PC-3 (cell line): Measurements from ENCODE around the gene METAP1D. TPM values are rescaled to one million over a fixed set of nuclear protein-coding genes. Genes with fewer than 3 reads are reported as not detected.

ENCODE experiments used
- ATAC-seq: fragments of 200-7000 bp; cut with Tn5 transposase; 2 replicates; pipeline ENCODE4 v1.9.1; 2020; ENCODE audit warnings: mild to moderate bottlenecking, moderate library complexity
- BruUV-seq: library from RNA; stranded (reverse); fragments of 400-500 nt; replicated peaks from 2 replicates; lab custom pipeline; 2021; lab: Mats Ljungman, UMichigan
- CTCF ChIA-PET: fragments of 300-600 bp; sonication (Branson Sonifier 250); formaldehyde crosslinking; loops from one replicate; lab custom pipeline; 2022; ENCODE audit warnings: antibody characterized with exemption; lab: Charles Lee
- POLR2A ChIA-PET: fragments of 300-600 bp; sonication (Branson Sonifier 250); formaldehyde crosslinking; loops from one replicate; lab custom pipeline; 2022; ENCODE audit warnings: antibody characterized with exemption; ENCODE audit not compliant: unreplicated experiment; lab: Charles Lee
- DNase-seq: peaks from one replicate; pipeline ENCODE4 v3.0.0-alpha.2; 2015
- H2AFZ ChIP-seq: fragments of 300-600 bp; sonication (generic); 2 replicates; pipeline ENCODE4 v1.6.0; 2016; ENCODE audit warnings: antibody characterized with exemption, low read length
- H3F3A ChIP-seq: fragments of 300-600 bp; sonication (generic); one replicate; pipeline ENCODE4 v1.6.0; 2017; ENCODE audit warnings: antibody characterized with exemption, low read length, control low read depth, mild to moderate bottlenecking; ENCODE audit not compliant: unreplicated experiment
- H3K27ac ChIP-seq: fragments of 300-600 bp; sonication (generic); 2 replicates; pipeline ENCODE4 v1.5.1; 2016; ENCODE audit warnings: mild to moderate bottlenecking, low read length
- H3K27me3 ChIP-seq: fragments of 300-600 bp; sonication (generic); 2 replicates; pipeline ENCODE4 v1.6.1; 2016; ENCODE audit warnings: low read length, mixed read lengths
- H3K36me3 ChIP-seq: fragments of 300-600 bp; sonication (generic); 2 replicates; pipeline ENCODE4 v1.6.1; 2016; ENCODE audit warnings: low read depth, mixed run types, low read length, mixed read lengths
- H3K4me1 ChIP-seq: fragments of 300-600 bp; sonication (generic); 2 replicates; pipeline ENCODE4 v1.5.1; 2016; ENCODE audit warnings: low read length; ENCODE audit not compliant: insufficient read depth
- H3K4me2 ChIP-seq: fragments of 300-600 bp; sonication (generic); 2 replicates; pipeline ENCODE4 v1.6.0; 2016; ENCODE audit warnings: low read length
- H3K4me3 ChIP-seq: fragments of 300-600 bp; sonication (generic); 2 replicates; pipeline ENCODE4 v1.5.1; 2016; ENCODE audit warnings: mild to moderate bottlenecking, low read length, mixed read lengths
- H3K79me2 ChIP-seq: fragments of 300-600 bp; sonication (generic); 2 replicates; pipeline ENCODE4 v1.6.1; 2017; ENCODE audit warnings: low read length, mixed read lengths
- H3K9ac ChIP-seq: fragments of 300-600 bp; sonication (generic); 2 replicates; pipeline ENCODE4 v1.6.0; 2016; ENCODE audit warnings: mild to moderate bottlenecking, low read length
- H3K9me2 ChIP-seq: fragments of 300-600 bp; sonication (generic); replicated peaks from 2 replicates; pipeline ENCODE4 v1.6.1; 2016; ENCODE audit warnings: mixed run types, low read length, mixed read lengths
- H3K9me3 ChIP-seq: fragments of 300-600 bp; sonication (generic); 2 replicates; pipeline ENCODE4 v1.6.1; 2016; ENCODE audit warnings: low read length, mixed read lengths
- H4K20me1 ChIP-seq: fragments of 300-600 bp; sonication (generic); 2 replicates; pipeline ENCODE4 v1.6.1; 2016; ENCODE audit warnings: low read length, mixed read lengths
- CTCF ChIP-seq: fragments of 300-600 bp; sonication (generic); conservative IDR thresholded peaks from 2 replicates; pipeline ENCODE4 v1.5.1; 2017; ENCODE audit warnings: antibody characterized with exemption, low read depth, mild to moderate bottlenecking, low read length
- EZH2 ChIP-seq: fragments of 300-600 bp; sonication (generic); IDR thresholded peaks from one replicate; pipeline ENCODE4 v1.6.1; 2017; ENCODE audit warnings: antibody characterized with exemption, mild to moderate bottlenecking, low read length; ENCODE audit not compliant: unreplicated experiment
- EZH2phosphoT487 ChIP-seq: fragments of 300-600 bp; sonication (generic); IDR thresholded peaks from 2 replicates; pipeline ENCODE4 v1.6.1; 2018; ENCODE audit warnings: mild to moderate bottlenecking, antibody characterized with exemption, low read length, borderline replicate concordance
- intact Hi-C: fragments of 100-400 bp; cut with micrococcal nuclease; formaldehyde crosslinking; loops from 2 replicates; pipeline ENCODE4 v1.9.0; 2023
- total RNA-seq: library from RNA; depleted of rRNA; stranded (reverse); fragments of >200 nt; gene quantifications from 2 replicates; pipeline ENCODE4 v1.2.3, GENCODE V29; 2014

Gene METAP1D
- total RNA-seq, 1 experiment from 2014 or later = 12.0 TPM

GRCh38 chr2:172062402-172063004 lies 62.8 kb downstream of the METAP1D start:
- no peak overlapping the region for H3K4me3 ChIP-seq
- H3K9me3 ChIP-seq = no peaks in the 10 kb centered on the region
- DNase-seq (no peak), ATAC-seq (no peak)
- TF ChIP-seq EZH2 (no peak), EZH2phosphoT487 (no peak), CTCF (no peak)
- intact Hi-C loops = no loop called here
- no peak overlapping the region for H3K4me2 ChIP-seq
- H2AFZ ChIP-seq = no peak overlapping the region
- no peaks in the 10 kb centered on the region for H4K20me1 ChIP-seq
- POLR2A ChIA-PET = interaction anchor here (0.6 kb wide), 1 partner anchor 84 kb away, joined by 3 read pairs; no protein-coding TSS in a partner anchor
- no peak overlapping the region for H3K9ac ChIP-seq
- CTCF ChIA-PET = no interaction called here
- no peaks in the 10 kb centered on the region for H3K9me2 ChIP-seq
- H3K27ac ChIP-seq = no peak overlapping the region
- no TSS peak for BruUV-seq
- no peaks in the 10 kb centered on the region for H3K27me3 ChIP-seq
- no peaks in the 10 kb centered on the region for H3K36me3 ChIP-seq
- H3F3A ChIP-seq = no peaks in the 10 kb centered on the region
- no peaks in the 10 kb centered on the region for H3K79me2 ChIP-seq
- H3K4me1 ChIP-seq = no peaks in the 10 kb centered on the region

GRCh38 chr2:172063446-172063845 lies 63.7 kb downstream of the METAP1D start:
- Histone ChIP-seq H3K9me2 (no peaks in the 10 kb centered on the region), H3K36me3 (no peaks in the 10 kb centered on the region), H3K9me3 (no peaks in the 10 kb centered on the region), H3K79me2 (no peaks in the 10 kb centered on the region), H3K4me1 (no peaks in the 10 kb centered on the region), H3K27ac (no peak overlapping the region), H3K27me3 (no peaks in the 10 kb centered on the region), H3K4me2 (no peak overlapping the region), H4K20me1 (no peaks in the 10 kb centered on the region), H3K9ac (no peak overlapping the region), H3K4me3 (no peak overlapping the region), H3F3A (no peaks in the 10 kb centered on the region), H2AFZ (no peak overlapping the region)
- TF ChIP-seq EZH2phosphoT487 = no peak
- TF ChIP-seq EZH2 = no peak
- no peak for TF ChIP-seq CTCF
- no peak for ATAC-seq
- ChIA-PET CTCF (no interaction called here), POLR2A (interaction anchor here (0.6 kb wide), 1 partner anchor 85 kb away, joined by 3 read pairs; no protein-coding TSS in a partner anchor)
- intact Hi-C loops = no loop called here
- no TSS peak for BruUV-seq
- DNase-seq = no peak

GRCh38 chr2:172065111-172065510 lies 65.4 kb downstream of the METAP1D start:
- H3F3A ChIP-seq = no peaks in the 10 kb centered on the region
- CTCF ChIA-PET = no interaction called here
- no peaks in the 10 kb centered on the region for H3K79me2 ChIP-seq
- H3K9ac ChIP-seq = no peak overlapping the region
- no peaks in the 10 kb centered on the region for H3K9me3 ChIP-seq
- no peaks in the 10 kb centered on the region for H3K36me3 ChIP-seq
- BruUV-seq = no TSS peak
- intact Hi-C loops = no loop called here
- no peak overlapping the region for H2AFZ ChIP-seq
- POLR2A ChIA-PET = no interaction called here
- no peaks in the 10 kb centered on the region for H3K9me2 ChIP-seq
- no peaks in the 10 kb centered on the region for H3K27me3 ChIP-seq
- no peaks in the 10 kb centered on the region for H3K4me1 ChIP-seq
- ATAC-seq (no peak), DNase-seq (no peak)
- H4K20me1 ChIP-seq = no peaks in the 10 kb centered on the region
- no peak overlapping the region for H3K27ac ChIP-seq
- TF ChIP-seq EZH2phosphoT487 = no peak
- TF ChIP-seq EZH2 = no peak
- TF ChIP-seq CTCF = no peak
- H3K4me3 ChIP-seq = no peak overlapping the region
- H3K4me2 ChIP-seq = no peak overlapping the region
